Stimulated activated CD4-positive, alpha-beta T cell treated with anti-CD3 and anti-CD28 coated beads, Interleukin-1b, Interleukin-23, amount 100 ng/mL, for 1 hour (primary cell): ENCODE data around the gene IQCE.
"Not testable (repeated sequence)": the region's sequence is repeated elsewhere in the genome, so short reads cannot be mapped to it uniquely, and the experiment has no call there.

Source experiments
- DNase-seq, 2 donors: peaks; one replicate each; pipeline ENCODE4 v3.0.0-alpha.2; 2020; ENCODE audit warnings: low read depth in 2 of 2

The IQCE gene

GRCh38 chr7:2554661-2555111, 4.1 kb upstream of the IQCE start:
- no peak for DNase-seq

- DNase-seq: peak; percentile 90 to 96
Observed at GRCh38 chr7:2555121-2556052, 3.4 kb upstream of the IQCE start, which contains the start of gene BRAT1. Gene BRAT1, minus strand, starts transcription at chr7:2555524. Its CDS starts 1,093 bp downstream, at chr7:2554431.

- DNase-seq: no peak
Observed at GRCh38 chr7:2559283-2559950, 638 bp downstream of the IQCE start.

- DNase-seq: not testable (repeated sequence)
Observed at GRCh38 chr7:2563955-2564354, 5.2 kb downstream of the IQCE start.

- DNase-seq: no peak
Observed at GRCh38 chr7:2564970-2565540, 6.3 kb downstream of the IQCE start.

GRCh38 chr7:2566348-2566889, 7.6 kb downstream of the IQCE start:
- no peak for DNase-seq

GRCh38 chr7:2566890-2567678, 8.3 kb downstream of the IQCE start:
- no peak for DNase-seq

- no peak for DNase-seq
Observed at GRCh38 chr7:2567679-2568278, 9.0 kb downstream of the IQCE start.

GRCh38 chr7:2568521-2569223, 9.9 kb downstream of the IQCE start:
- no peak for DNase-seq

- no peak for DNase-seq
Observed at GRCh38 chr7:2569421-2569820, 10.6 kb downstream of the IQCE start.

- DNase-seq: no peak
Observed at GRCh38 chr7:2570021-2570420, 11.2 kb downstream of the IQCE start.

GRCh38 chr7:2571409-2571808, 12.6 kb downstream of the IQCE start:
- no peak for DNase-seq

- no peak for DNase-seq
Observed at GRCh38 chr7:2572101-2572842, 13.5 kb downstream of the IQCE start.

- no peak for DNase-seq
Observed at GRCh38 chr7:2573761-2574160, 15.0 kb downstream of the IQCE start.

GRCh38 chr7:2575046-2575732, 16.4 kb downstream of the IQCE start:
- DNase-seq: no peak

- no peak for DNase-seq
Observed at GRCh38 chr7:2575733-2576340, 17.1 kb downstream of the IQCE start.

GRCh38 chr7:2576742-2577491, 18.1 kb downstream of the IQCE start:
- DNase-seq: no peak
